GM12878 (cell line): ENCODE results near the gene IL20RB. TPM values are rescaled to one million over a fixed set of nuclear protein-coding genes. Genes with fewer than 3 reads are reported as not detected.
"Not testable (repeated sequence)": the region's sequence is repeated elsewhere in the genome, so short reads cannot be mapped to it uniquely, and the experiment has no call there.

Experiments used
- ATAC-seq: fragments of 200-7000 bp; cut with Tn5 transposase; 3 replicates; pipeline ENCODE4 v1.9.1; 2020; ENCODE audit warnings: mild to moderate bottlenecking, moderate library complexity
- BruUV-seq: library from RNA; stranded (reverse); fragments of 400-500 nt; replicated peaks from 2 replicates; lab custom pipeline; 2021; lab: Mats Ljungman, UMichigan
- CTCF ChIA-PET: fragments of 300-600 bp; sonication (Branson Sonifier 250); formaldehyde crosslinking; extraction: SDS; loops from one replicate; lab custom pipeline; 2021; ENCODE audit warnings: inconsistent platforms; lab: Yijun Ruan, JAX
- POLR2A ChIA-PET: fragments of 350-600 bp; formaldehyde crosslinking; extraction: SDS; loops from one replicate; lab custom pipeline; 2021; ENCODE audit warnings: inconsistent platforms; lab: Charles Lee
- RAD21 ChIA-PET: fragments of 300-600 bp; sonication (Branson Sonifier 250); formaldehyde crosslinking; loops from one replicate; lab custom pipeline; 2023; ENCODE audit warnings: antibody characterized with exemption; ENCODE audit not compliant: unreplicated experiment; lab: Charles Lee
- SMC1A ChIA-PET: fragments of 300-600 bp; sonication (Branson Sonifier 250); formaldehyde crosslinking; loops from one replicate; lab custom pipeline; 2023; ENCODE audit not compliant: unreplicated experiment, uncharacterized antibody; lab: Charles Lee
- DNase-seq: peaks from one replicate; pipeline ENCODE4 v3.0.0-alpha.2; 2011; ENCODE audit warnings: low read depth, low spot score
- FAIRE-seq: peaks from 3 replicates; lab custom pipeline; 2011; peaks lifted over from hg19 to GRCh38; lab: Jason Lieb, UNC
- H2AFZ ChIP-seq: 2 replicates; pipeline ENCODE4 v1.6.0; 2011; ENCODE audit warnings: low read depth, low read length, control low read depth; ENCODE audit not compliant: control insufficient read depth
- H3K27ac ChIP-seq: 2 replicates; pipeline ENCODE4 v1.5.1; 2011; ENCODE audit warnings: control low read depth; ENCODE audit not compliant: control insufficient read depth, insufficient read depth
- H3K27me3 ChIP-seq, 2 experiments: replicated peaks in 1 of 2; 2 replicates each; pipeline versions ENCODE4 v1.6.0 to v1.6.1; 2011; ENCODE audit warnings: low read length in 1 of 2; ENCODE audit not compliant: control insufficient read depth in 2 of 2, insufficient read depth in 2 of 2
- H3K36me3 ChIP-seq, 2 experiments: 2 replicates each; pipeline ENCODE4 v1.5.1; 2011; ENCODE audit warnings: low read length in 1 of 2; ENCODE audit not compliant: control insufficient read depth in 2 of 2, insufficient read depth in 2 of 2
- H3K4me1 ChIP-seq: 2 replicates; pipeline ENCODE4 v1.6.1; 2011; ENCODE audit warnings: mild to moderate bottlenecking, low read length, moderate library complexity, mixed read lengths; ENCODE audit not compliant: control insufficient read depth, insufficient read depth
- H3K4me2 ChIP-seq: 2 replicates; pipeline ENCODE4 v1.6.0; 2011; ENCODE audit warnings: control low read depth; ENCODE audit not compliant: control insufficient read depth, insufficient read depth
- H3K4me3 ChIP-seq: fragments of 200-600 bp; sonication (generic); 2 replicates; pipeline ENCODE4 v1.5.1; 2016
- H3K79me2 ChIP-seq: 2 replicates; pipeline ENCODE4 v1.6.0; 2011; ENCODE audit warnings: low read length; ENCODE audit not compliant: control insufficient read depth, insufficient read depth
- H3K9ac ChIP-seq: 2 replicates; pipeline ENCODE4 v1.8.0; 2011; ENCODE audit warnings: low read length, control low read depth, mixed read lengths; ENCODE audit not compliant: control insufficient read depth, insufficient read depth
- H3K9me3 ChIP-seq: replicated peaks from 3 replicates; pipeline ENCODE4 v1.5.1; 2011; ENCODE audit warnings: mild to moderate bottlenecking, low read length; ENCODE audit not compliant: control insufficient read depth, insufficient read depth
- H4K20me1 ChIP-seq: 2 replicates; pipeline ENCODE4 v1.6.0; 2011; ENCODE audit not compliant: control insufficient read depth, insufficient read depth
- BRCA1 ChIP-seq: IDR thresholded peaks from 2 replicates; pipeline ENCODE4 v1.6.1; 2011; ENCODE audit warnings: low read depth, low read length, improper control_type of control experiment
- HSF1 ChIP-seq: fragments of 150-350 bp; IDR thresholded peaks from 2 replicates; pipeline ENCODE4 v1.6.1; 2014; ENCODE audit warnings: mild to moderate bottlenecking, low read depth, low read length
- IRF4 ChIP-seq: IDR thresholded peaks from 2 replicates; pipeline ENCODE4 v1.6.1; 2011; ENCODE audit warnings: low read depth, low read length
- MYB ChIP-seq: fragments of 150-350 bp; IDR thresholded peaks from 2 replicates; pipeline ENCODE4 v1.6.1; 2014; ENCODE audit warnings: mild to moderate bottlenecking, low read depth, low read length, borderline replicate concordance
- PRDM15 ChIP-seq: fragments of 450-650 bp; formaldehyde crosslinking; IDR thresholded peaks from 2 replicates; pipeline ENCODE4 v1.4.0; 2020; ENCODE audit warnings: mild to moderate bottlenecking, moderate library complexity
- RAD21 ChIP-seq: IDR thresholded peaks from 2 replicates; pipeline ENCODE4 v1.6.1; 2011; ENCODE audit warnings: mild to moderate bottlenecking, low read depth, low read length, moderate library complexity; ENCODE audit not compliant: insufficient read depth
- RFX5 ChIP-seq: IDR thresholded peaks from 2 replicates; pipeline ENCODE4 v1.6.1; 2011; ENCODE audit warnings: low read depth, low read length, improper control_type of control experiment
- SUZ12 ChIP-seq: fragments of 200-600 bp; sonication (generic); IDR thresholded peaks from one replicate; pipeline ENCODE4 v1.6.1; 2018; ENCODE audit warnings: antibody characterized with exemption, mild to moderate bottlenecking; ENCODE audit not compliant: unreplicated experiment
- ZNF622 ChIP-seq: fragments of 450-650 bp; IDR thresholded peaks from 2 replicates; pipeline ENCODE4 v1.6.1; 2017; ENCODE audit warnings: mild to moderate bottlenecking, inconsistent platforms
- WGBS: methylation state at CpG from one replicate; pipeline ENCODE4 v1.1.6; 2016; ENCODE audit warnings: low lambda C conversion rate; ENCODE audit not compliant: insufficient replicate concordance, insufficient coverage; ENCODE audit errors: missing lambda C conversion rate; 5-methylcytosine and 5-hydroxymethylcytosine counted together
- in situ Hi-C: fragments of 300-500 bp; cut with MboI; formaldehyde crosslinking; loops from 9 replicates; pipeline ENCODE4 v1.14.3; 2018; ENCODE audit warnings: mixed read lengths
- intact Hi-C: fragments of 100-400 bp; cut with micrococcal nuclease; formaldehyde crosslinking; loops from one replicate; pipeline ENCODE4 v1.14.2; 2022; ENCODE audit not compliant: unreplicated experiment
- polyA plus RNA-seq, 11 experiments: library from polyadenylated mRNA; depleted of rRNA in 4 of 11; unstranded in 6 of 11; stranded (reverse) in 5 of 11; fragments of >200 nt; fragmentation: Nextera tagmentation in 4 of 11; fragmentation: Illumina TruSeq in 1 of 11; extraction: Ambion mirVana in 4 of 11; extraction: Trizol in 1 of 11; gene quantifications; 1 replicate in 1 of 11; 2 replicates in 10 of 11; pipeline versions ENCODE4 v1.2.1 to v1.2.3, GENCODE V29; 2011 to 2016; ENCODE audit warnings: inconsistent platforms in 2 of 11, missing spikeins in 2 of 11, low read depth in 1 of 11
- total RNA-seq, 4 experiments: library from RNA; depleted of rRNA in 3 of 4; stranded (reverse); fragments of >200 nt in 3 of 4; fragmentation: Illumina TruSeq in 1 of 4; extraction: Trizol in 1 of 4; gene quantifications; 2 replicates each; pipeline versions ENCODE4 v1.2.1 to v1.2.3, GENCODE V29; 2013 to 2021

Gene IL20RB
- total and polyA plus RNA-seq, 10 of the 15 experiments (the other 5 are each of a cell fraction or from before 2014, with no cell fraction given) = 0.21 to 1.1 (median 0.54) TPM

- no peak for TF ChIP-seq RAD21
- TF ChIP-seq, all 136 proteins: peak for 0
Observed at GRCh38 chr3:137000039-137000438, 42.3 kb downstream of the IL20RB start (continued).

GRCh38 chr3:137007376-137007775, 49.6 kb downstream of the IL20RB start:
- H3K79me2 ChIP-seq, in situ Hi-C loops, intact Hi-C loops, POLR2A ChIA-PET, H3K4me3 ChIP-seq, H3K9me3 ChIP-seq, H4K20me1 ChIP-seq, H3K27me3 ChIP-seq, BruUV-seq, DNase-seq, H3K4me1 ChIP-seq, H3K36me3 ChIP-seq, H3K9ac ChIP-seq, H2AFZ ChIP-seq, H3K4me2 ChIP-seq, H3K27ac ChIP-seq, ATAC-seq, CTCF ChIA-PET, FAIRE-seq: not testable (repeated sequence)
- 85% methylated on average over 9 of the region's 9 CpGs for WGBS
- SMC1A ChIA-PET = interaction anchor here (1.2 kb wide), 1 partner anchor 21 kb away, joined by 3 read pairs; no protein-coding TSS in a partner anchor
- RAD21 ChIA-PET = interaction anchor here (1.2 kb wide), 1 partner anchor 255 kb away, joined by 3 read pairs; no protein-coding TSS in a partner anchor

GRCh38 chr3:137008131-137008530, 50.3 kb downstream of the IL20RB start:
- intact Hi-C loops = no loop called here
- H3K9me3 ChIP-seq = no peaks in the 10 kb centered on the region
- H3K27ac ChIP-seq = no peak overlapping the region
- no peaks in the 10 kb centered on the region for H3K27me3 ChIP-seq
- in situ Hi-C loops = no loop called here
- no peak for DNase-seq
- H2AFZ ChIP-seq = no peak overlapping the region
- no peak for FAIRE-seq
- POLR2A ChIA-PET = no interaction called here
- WGBS = 33% methylated on average over 3 of the region's 3 CpGs
- CTCF ChIA-PET = no interaction called here
- RAD21 ChIA-PET = no interaction called here
- SMC1A ChIA-PET = no interaction called here
- H4K20me1 ChIP-seq = no peaks in the 10 kb centered on the region
- no peak for ATAC-seq
- H3K79me2 ChIP-seq = no peaks in the 10 kb centered on the region
- H3K4me1 ChIP-seq = no peaks in the 10 kb centered on the region
- H3K4me3 ChIP-seq = no peak overlapping the region
- no TSS peak for BruUV-seq
- H3K36me3 ChIP-seq = no peaks in the 10 kb centered on the region
- no peak overlapping the region for H3K9ac ChIP-seq
- no peak overlapping the region for H3K4me2 ChIP-seq
- TF ChIP-seq ZNF622 = no peak
- no peak for TF ChIP-seq IRF4
- no peak for TF ChIP-seq PRDM15 (CRISPR knock-in tag)
- no peak for TF ChIP-seq RFX5
- no peak for TF ChIP-seq BRCA1
- TF ChIP-seq HSF1 = no peak
- TF ChIP-seq MYB = no peak
- TF ChIP-seq SUZ12 = no peak
